ENCODE data around the gene NGF.

DNA sequence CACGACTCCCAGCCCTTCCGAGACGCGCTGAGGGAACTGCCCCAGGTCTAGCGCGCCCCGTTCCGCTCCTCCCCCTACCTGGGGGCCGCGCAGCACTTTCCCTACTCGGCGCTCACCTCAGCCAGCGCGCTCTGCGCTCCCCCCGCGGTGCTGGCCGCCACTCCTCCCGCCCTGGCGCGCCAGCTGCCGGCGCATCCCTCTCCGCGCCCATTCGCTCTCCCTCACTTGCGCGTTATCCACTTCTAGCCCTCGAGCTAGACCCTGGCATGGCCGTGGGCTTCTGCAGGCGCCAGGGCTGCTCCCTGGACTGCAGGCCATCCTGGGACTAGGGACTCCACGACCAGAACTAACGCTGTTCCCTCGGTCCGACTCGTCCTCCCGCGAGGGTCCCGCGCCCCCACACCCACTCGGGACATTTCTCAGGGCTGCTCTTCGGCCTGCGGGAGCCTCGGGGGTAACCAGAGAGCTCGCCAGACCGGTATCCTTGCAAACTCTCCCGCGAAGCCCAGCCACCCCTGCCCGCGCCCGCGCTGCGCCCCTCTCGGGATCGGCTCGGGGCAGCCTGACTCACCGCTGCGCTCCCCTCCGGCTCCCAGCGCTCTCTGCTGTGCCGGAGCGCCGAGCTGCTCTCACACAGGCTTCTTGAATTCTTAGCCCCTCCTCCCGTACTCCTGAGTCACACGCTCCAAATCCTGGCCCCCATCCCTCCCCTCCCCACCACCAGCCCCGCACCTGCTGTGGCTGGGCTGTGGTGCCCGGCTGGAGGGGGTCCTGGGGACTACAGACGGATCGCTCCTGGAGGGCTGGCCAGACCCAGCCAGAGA lies at the start of gene NGF:
- TF ChIP-seq, protein P1, sequence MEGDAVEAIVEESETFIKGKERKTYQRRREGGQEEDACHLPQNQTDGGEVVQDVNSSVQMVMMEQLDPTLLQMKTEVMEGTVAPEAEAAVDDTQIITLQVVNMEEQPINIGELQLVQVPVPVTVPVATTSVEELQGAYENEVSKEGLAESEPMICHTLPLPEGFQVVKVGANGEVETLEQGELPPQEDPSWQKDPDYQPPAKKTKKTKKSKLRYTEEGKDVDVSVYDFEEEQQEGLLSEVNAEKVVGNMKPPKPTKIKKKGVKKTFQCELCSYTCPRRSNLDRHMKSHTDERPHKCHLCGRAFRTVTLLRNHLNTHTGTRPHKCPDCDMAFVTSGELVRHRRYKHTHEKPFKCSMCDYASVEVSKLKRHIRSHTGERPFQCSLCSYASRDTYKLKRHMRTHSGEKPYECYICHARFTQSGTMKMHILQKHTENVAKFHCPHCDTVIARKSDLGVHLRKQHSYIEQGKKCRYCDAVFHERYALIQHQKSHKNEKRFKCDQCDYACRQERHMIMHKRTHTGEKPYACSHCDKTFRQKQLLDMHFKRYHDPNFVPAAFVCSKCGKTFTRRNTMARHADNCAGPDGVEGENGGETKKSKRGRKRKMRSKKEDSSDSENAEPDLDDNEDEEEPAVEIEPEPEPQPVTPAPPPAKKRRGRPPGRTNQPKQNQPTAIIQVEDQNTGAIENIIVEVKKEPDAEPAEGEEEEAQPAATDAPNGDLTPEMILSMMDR (IDR thresholded peaks at IDR 0.05) = no peak
- no peak for TF ChIP-seq EP300 (IDR thresholded peaks at IDR 0.05)
- peak in 2 of 3 donors; percentile 39 to 70 for TF ChIP-seq POLR2AphosphoS5 (IDR thresholded peaks at IDR 0.05)
- no peak for TF ChIP-seq POLR2A (IDR thresholded peaks at IDR 0.05)

Data from stomach (tissue), 4 donors.